Anterior cingulate cortex (tissue), 58 donors: Measurements from ENCODE around the gene WNT9A.
"Not testable (repeated sequence)": the region's sequence is repeated elsewhere in the genome, so short reads cannot be mapped to it uniquely, and the experiment has no call there.

Experiments
- DNase-seq, 58 donors: peaks; one replicate each; lab custom pipeline; 2025; lab: John Stamatoyannopoulos, UW

The WNT9A gene

GRCh38 chr1:227913764-227914721, 33.7 kb downstream of the WNT9A start:
- DNase-seq = no peak

- no peak for DNase-seq
Measured at GRCh38 chr1:227913396-227913763, 34.4 kb downstream of the WNT9A start.

- no peak for DNase-seq
Measured at GRCh38 chr1:227912866-227913265, 34.9 kb downstream of the WNT9A start.

GRCh38 chr1:227911376-227911775, 36.4 kb downstream of the WNT9A start:
- DNase-seq = no peak

GRCh38 chr1:227910511-227911153, 37.1 kb downstream of the WNT9A start:
- DNase-seq = peak in 4 of 58 donors; percentile 13 to 31 (median 18)

GRCh38 chr1:227909923-227910328, 37.8 kb downstream of the WNT9A start:
- DNase-seq = not testable (repeated sequence)

GRCh38 chr1:227909188-227909587, 38.5 kb downstream of the WNT9A start:
- DNase-seq = no peak

GRCh38 chr1:227908359-227908758, 39.4 kb downstream of the WNT9A start:
- DNase-seq = no peak

- DNase-seq = no peak
Measured at GRCh38 chr1:227907439-227908015, 40.2 kb downstream of the WNT9A start.

- no peak for DNase-seq
Measured at GRCh38 chr1:227906550-227907071, 41.1 kb downstream of the WNT9A start.

- DNase-seq = no peak
Measured at GRCh38 chr1:227905573-227906487, 41.9 kb downstream of the WNT9A start.

- DNase-seq = no peak
Measured at GRCh38 chr1:227904541-227905335, 43.0 kb downstream of the WNT9A start.

- DNase-seq = peak in 12 of 58 donors; percentile 11 to 44 (median 21)
Measured at GRCh38 chr1:227903614-227904501, 43.9 kb downstream of the WNT9A start.

- DNase-seq = no peak
Measured at GRCh38 chr1:227903061-227903521, 44.6 kb downstream of the WNT9A start.

GRCh38 chr1:227902641-227902990, 45.1 kb downstream of the WNT9A start:
- DNase-seq = no peak

- DNase-seq = no peak
Measured at GRCh38 chr1:227901906-227902640, 45.7 kb downstream of the WNT9A start.

- DNase-seq = no peak
Measured at GRCh38 chr1:227901239-227901905, 46.4 kb downstream of the WNT9A start.
